ENCODE results near the gene CLEC2B. TPM values are rescaled to one million over a fixed set of nuclear protein-coding genes. Genes with fewer than 3 reads are reported as not detected.

The CLEC2B gene
- polyA plus RNA-seq, 1 experiment, result 0.04 TPM

- Histone ChIP-seq H3K36me3 (ENCODE audit: control insufficient read depth, insufficient read depth, low read length) (no peaks in the 10 kb centered on the region), H3K27me3 (ENCODE audit: control insufficient read depth, insufficient read depth, low read length) (no peaks in the 10 kb centered on the region), H3K4me3 (ENCODE audit: low read depth, low read length) (no peak overlapping the region)
- ChIA-PET CTCF (interaction anchor here (0.5 to 2.3 kb wide), 2 partner anchors 56 to 64 kb away, joined by 3 to 8 read pairs; no protein-coding TSS in a partner anchor), POLR2A (no interaction called here)
- TF ChIP-seq CTCF (IDR thresholded peaks at IDR 0.05; ENCODE audit: insufficient read depth, low read depth, low read length), result no peak
- DNase-seq (ENCODE audit: low read depth), result no peak
Measured at GRCh38 chr12:9806714-9807113, 62.4 kb downstream of the CLEC2B start.

DNA sequence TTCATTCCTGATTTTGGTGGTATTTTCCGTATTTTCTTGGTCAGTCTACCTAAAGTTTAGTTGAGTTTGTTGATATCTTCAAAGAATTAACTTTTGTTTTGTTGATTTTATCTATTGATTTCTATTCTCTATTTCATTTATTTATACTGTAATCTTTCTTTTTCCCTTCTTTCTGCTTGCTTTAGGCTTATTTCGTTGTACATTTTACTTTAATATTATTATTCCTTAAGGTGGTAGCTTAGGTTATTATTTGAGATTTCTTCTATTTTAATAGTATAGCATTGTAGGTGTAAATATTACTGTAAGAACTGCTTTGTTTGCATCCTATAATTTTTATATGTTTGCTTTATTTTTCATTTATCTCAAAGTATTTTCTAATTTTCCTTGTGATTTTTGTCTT, 63.3 kb downstream of the CLEC2B start:
- no peaks in the 10 kb centered on the region for H3K36me3 ChIP-seq (ENCODE audit: control insufficient read depth, insufficient read depth, low read length)
- ChIA-PET POLR2A (no interaction called here), CTCF (interaction anchor here (2.3 kb wide), 1 partner anchor 63 kb away, joined by 8 read pairs; no protein-coding TSS in a partner anchor)
- no peak for TF ChIP-seq CTCF (IDR thresholded peaks at IDR 0.05; ENCODE audit: insufficient read depth, low read depth, low read length)
- H3K27me3 ChIP-seq (ENCODE audit: control insufficient read depth, insufficient read depth, low read length), result no peaks in the 10 kb centered on the region
- no peak for DNase-seq (ENCODE audit: low read depth)
- no peak overlapping the region for H3K4me3 ChIP-seq (ENCODE audit: low read depth, low read length)

Other genes with a start within 250 kb of the CLEC2B start
- 1.7 and 3.6 TPM in 2 replicates for gene CLEC2D, start 199.6 kb downstream of the CLEC2B start, polyA plus RNA-seq (2011; rRNA removed)
- gene CLECL1, start 136.3 kb downstream of the CLEC2B start, polyA plus RNA-seq (2011; rRNA removed), result not detected in 2 replicates
- not detected in 2 replicates for gene CD69, start 108.5 kb downstream of the CLEC2B start, polyA plus RNA-seq (2011; rRNA removed)
- not detected in 2 replicates for gene KLRF1, start 41.9 kb downstream of the CLEC2B start, polyA plus RNA-seq (2011; rRNA removed)
- gene KLRF2, start 12.1 kb upstream of the CLEC2B start, polyA plus RNA-seq (2011; rRNA removed), result not detected in 2 replicates
- not detected in 2 replicates for gene CLEC2A, start 63.0 kb upstream of the CLEC2B start, polyA plus RNA-seq (2011; rRNA removed)
- not detected in 2 replicates for gene CLEC12A, start 102.1 kb upstream of the CLEC2B start, polyA plus RNA-seq (2011; rRNA removed)
- not detected in 2 replicates for gene CLEC1B, start 129.8 kb upstream of the CLEC2B start, polyA plus RNA-seq (2011; rRNA removed)
- 0.22 TPM in 1 of 2 replicates, not detected in the other for gene CLEC12B, start 141.3 kb upstream of the CLEC2B start, polyA plus RNA-seq (2011; rRNA removed)
- gene CLEC9A, start 161.3 kb upstream of the CLEC2B start, polyA plus RNA-seq (2011; rRNA removed), result not detected in 2 replicates
- 0.80 TPM in 2 replicates for gene CLEC1A, start 229.6 kb upstream of the CLEC2B start, polyA plus RNA-seq (2011; rRNA removed)